ENCODE data around the gene RHEB. TPM values are rescaled to one million over a fixed set of nuclear protein-coding genes. Genes with fewer than 3 reads are reported as not detected.

Gene RHEB
- total RNA-seq, 1 experiment from 2014 or later = 156 TPM

- Mint-ChIP-seq H3K9me3 (ENCODE audit: unreplicated experiment) (no peaks in the 10 kb centered on the region), H3K27ac (ENCODE audit: unreplicated experiment) (no peak overlapping the region), H3K4me1 (ENCODE audit: low read depth, unreplicated experiment) (peaks cover 15% of the 10 kb centered on the region), H3K4me3 (ENCODE audit: unreplicated experiment) (no peak overlapping the region), H3K27me3 (ENCODE audit: insufficient read depth, unreplicated experiment) (no peaks in the 10 kb centered on the region), H3K36me3 (ENCODE audit: insufficient read depth, unreplicated experiment) (peaks cover 30% of the 10 kb centered on the region)
- intact Hi-C loops (cut with micrococcal nuclease; ENCODE audit: unreplicated experiment) = no loop called here
- H3K27me3 ChIP-seq (replicated peaks; ENCODE audit: control insufficient read depth, insufficient read depth, low read length) = no peaks in the 10 kb centered on the region
- no TSS peak for BruUV-seq (replicated peaks)
- DNase-seq = peak in 1 of 2 experiments; percentile 17
- CTCF ChIA-PET = no interaction called here
- H3K4me1 ChIP-seq = peaks cover 20% of the 10 kb centered on the region
- no peak for TF ChIP-seq CTCF (IDR thresholded peaks at IDR 0.05; ENCODE audit: insufficient read depth in 1 of 2, low read depth in 1 of 2, low read length in 1 of 2, severe bottlenecking in 1 of 2, unreplicated experiment in 1 of 2)
- POLR2A ChIA-PET = no interaction called here
- no peak overlapping the region for H3K4me3 ChIP-seq (ENCODE audit: low read depth, low read length)
- H3K9me3 ChIP-seq = no peaks in the 10 kb centered on the region
- no peaks in the 10 kb centered on the region for H3K36me3 ChIP-seq (ENCODE audit: control insufficient read depth, insufficient read depth, low read length)
Observed at GRCh38 chr7:151456276-151456675, 63.4 kb downstream of the RHEB start.

- Mint-ChIP-seq H3K36me3 (ENCODE audit: insufficient read depth, unreplicated experiment) (peaks cover 28% of the 10 kb centered on the region), H3K27ac (ENCODE audit: unreplicated experiment) (no peak overlapping the region), H3K27me3 (ENCODE audit: insufficient read depth, unreplicated experiment) (no peaks in the 10 kb centered on the region), H3K4me3 (ENCODE audit: unreplicated experiment) (no peak overlapping the region), H3K9me3 (ENCODE audit: unreplicated experiment) (no peaks in the 10 kb centered on the region), H3K4me1 (ENCODE audit: low read depth, unreplicated experiment) (peaks cover 9% of the 10 kb centered on the region)
- no peaks in the 10 kb centered on the region for H3K36me3 ChIP-seq (ENCODE audit: control insufficient read depth, insufficient read depth, low read length)
- TF ChIP-seq CTCF (IDR thresholded peaks at IDR 0.05; ENCODE audit: insufficient read depth in 1 of 2, low read depth in 1 of 2, low read length in 1 of 2, severe bottlenecking in 1 of 2, unreplicated experiment in 1 of 2) = no peak
- peaks cover 14% of the 10 kb centered on the region for H3K4me1 ChIP-seq
- DNase-seq = peak in 1 of 2 experiments; percentile 17
- POLR2A ChIA-PET = no interaction called here
- no peak overlapping the region for H3K4me3 ChIP-seq (ENCODE audit: low read depth, low read length)
- CTCF ChIA-PET = no interaction called here
- intact Hi-C loops (cut with micrococcal nuclease; ENCODE audit: unreplicated experiment) = no loop called here
- no peaks in the 10 kb centered on the region for H3K27me3 ChIP-seq (replicated peaks; ENCODE audit: control insufficient read depth, insufficient read depth, low read length)
- no peaks in the 10 kb centered on the region for H3K9me3 ChIP-seq
- BruUV-seq (replicated peaks) = no TSS peak
Observed at GRCh38 chr7:151455690-151456089, 64.0 kb downstream of the RHEB start.

- ChIA-PET CTCF (no interaction called here), POLR2A (no interaction called here)
- H3K9me3 Mint-ChIP-seq (ENCODE audit: unreplicated experiment) = no peaks in the 10 kb centered on the region
- Histone ChIP-seq H3K27me3 (replicated peaks; ENCODE audit: control insufficient read depth, insufficient read depth, low read length) (no peaks in the 10 kb centered on the region), H3K9me3 (no peaks in the 10 kb centered on the region), H3K36me3 (ENCODE audit: control insufficient read depth, insufficient read depth, low read length) (no peaks in the 10 kb centered on the region), H3K4me3 (ENCODE audit: low read depth, low read length) (no peak overlapping the region), H3K4me1 (peaks cover 9% of the 10 kb centered on the region)
- no peak overlapping the region for H3K4me3 Mint-ChIP-seq (ENCODE audit: unreplicated experiment)
- TF ChIP-seq CTCF (IDR thresholded peaks at IDR 0.05; ENCODE audit: insufficient read depth in 1 of 2, low read depth in 1 of 2, low read length in 1 of 2, severe bottlenecking in 1 of 2, unreplicated experiment in 1 of 2) = no peak
- peaks cover 3% of the 10 kb centered on the region for H3K4me1 Mint-ChIP-seq (ENCODE audit: low read depth, unreplicated experiment)
- peaks cover 22% of the 10 kb centered on the region for H3K36me3 Mint-ChIP-seq (ENCODE audit: insufficient read depth, unreplicated experiment)
- intact Hi-C loops (cut with micrococcal nuclease; ENCODE audit: unreplicated experiment) = no loop called here
- no peaks in the 10 kb centered on the region for H3K27me3 Mint-ChIP-seq (ENCODE audit: insufficient read depth, unreplicated experiment)
- peak in 1 of 2 experiments; percentile 23 for DNase-seq
- no TSS peak for BruUV-seq (replicated peaks)
- H3K27ac Mint-ChIP-seq (ENCODE audit: unreplicated experiment) = no peak overlapping the region
Observed at GRCh38 chr7:151454932-151455530, 64.7 kb downstream of the RHEB start.

Measured in Caco-2 (cell line).